ENCODE results near the gene GSTO1. TPM values are rescaled to one million over a fixed set of nuclear protein-coding genes. Genes with fewer than 3 reads are reported as not detected.

GSTO1 gene
- polyA plus RNA-seq, 2 donors: 57.4 to 63.1 TPM

DNA sequence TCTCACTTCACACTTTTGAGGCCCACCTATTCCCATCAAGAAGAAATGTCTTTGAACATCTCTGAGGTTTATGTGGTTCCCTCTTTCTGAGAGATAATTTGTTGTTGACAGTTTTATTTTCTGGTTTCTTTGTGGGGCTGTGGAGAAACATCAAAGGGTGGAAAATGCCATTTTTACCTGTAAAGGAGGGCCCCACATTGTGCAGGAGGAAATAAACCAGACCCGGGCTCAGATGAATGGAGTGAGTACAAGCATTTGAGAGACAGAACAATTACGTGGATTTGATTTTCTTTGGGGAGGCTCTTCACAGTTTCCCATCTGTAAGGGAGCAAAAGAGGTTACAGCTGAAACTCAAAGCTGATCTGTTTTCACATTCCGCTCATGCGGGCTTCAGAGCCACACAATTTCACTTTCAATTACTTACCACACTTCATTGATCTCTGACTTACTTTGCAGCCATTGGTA, 53.8 kb downstream of the GSTO1 start:
- no peak overlapping the region for H3K4me3 ChIP-seq (ENCODE audit: low read depth in 1 of 2, low read length in 2 of 2)
- peaks cover 0 to 21% of the 10 kb centered on the region in 2 donors for H3K36me3 ChIP-seq (ENCODE audit: control insufficient read depth in 2 of 2, insufficient read depth in 2 of 2, low read length in 1 of 2)
- H3K27me3 ChIP-seq (ENCODE audit: control insufficient read depth in 1 of 2, insufficient read depth in 2 of 2, low read length in 2 of 2): no peaks in the 10 kb centered on the region
- H3K27ac ChIP-seq (ENCODE audit: low read depth in 2 of 2, low read length in 1 of 2): no peak overlapping the region
- WGBS, 2 donors: 65 to 74% methylated on average over 4 of the region's 4 CpGs
- H3K9me3 ChIP-seq (ENCODE audit: control insufficient read depth in 2 of 2, insufficient read depth in 1 of 2, low read depth in 1 of 2, low read length in 1 of 2): no peaks in the 10 kb centered on the region
- H3K4me1 ChIP-seq (ENCODE audit: control insufficient read depth in 2 of 2, insufficient read depth in 2 of 2, low read length in 1 of 2): peaks cover 0 to 6% of the 10 kb centered on the region in 2 donors

GRCh38 chr10:104309980-104310978, 55.6 kb downstream of the GSTO1 start:
- H3K4me1 ChIP-seq (ENCODE audit: control insufficient read depth in 2 of 2, insufficient read depth in 2 of 2, low read length in 1 of 2): peaks cover 6% of the 10 kb centered on the region in 2 donors
- 72% methylated on average over 15 of the region's 15 CpGs for WGBS, 2 donors

GRCh38 chr10:104311184-104311720, 56.6 kb downstream of the GSTO1 start:
- Histone ChIP-seq H3K4me3 (ENCODE audit: low read depth in 1 of 2, low read length in 2 of 2) (no peak overlapping the region), H3K4me1 (ENCODE audit: control insufficient read depth in 2 of 2, insufficient read depth in 2 of 2, low read length in 1 of 2) (peaks cover 5 to 6% of the 10 kb centered on the region in 2 donors), H3K27ac (ENCODE audit: low read depth in 2 of 2, low read length in 1 of 2) (no peak overlapping the region), H3K36me3 (ENCODE audit: control insufficient read depth in 2 of 2, insufficient read depth in 2 of 2, low read length in 1 of 2) (peaks cover 13 to 48% of the 10 kb centered on the region in 2 donors), H3K9me3 (ENCODE audit: control insufficient read depth in 2 of 2, insufficient read depth in 1 of 2, low read depth in 1 of 2, low read length in 1 of 2) (no peaks in the 10 kb centered on the region), H3K27me3 (ENCODE audit: control insufficient read depth in 1 of 2, insufficient read depth in 2 of 2, low read length in 2 of 2) (no peaks in the 10 kb centered on the region)
- 80 to 82% methylated on average over 5 of the region's 5 CpGs for WGBS, 2 donors

More at GRCh38 chr10:104309980-104310978, 55.6 kb downstream of the GSTO1 start:
- H3K4me3 ChIP-seq (ENCODE audit: low read depth in 1 of 2, low read length in 2 of 2): no peak overlapping the region
- no peaks in the 10 kb centered on the region for H3K27me3 ChIP-seq (ENCODE audit: control insufficient read depth in 1 of 2, insufficient read depth in 2 of 2, low read length in 2 of 2)
- peaks cover 13 to 38% of the 10 kb centered on the region in 2 donors for H3K36me3 ChIP-seq (ENCODE audit: control insufficient read depth in 2 of 2, insufficient read depth in 2 of 2, low read length in 1 of 2)
- no peaks in the 10 kb centered on the region for H3K9me3 ChIP-seq (ENCODE audit: control insufficient read depth in 2 of 2, insufficient read depth in 1 of 2, low read depth in 1 of 2, low read length in 1 of 2)
- no peak overlapping the region for H3K27ac ChIP-seq (ENCODE audit: low read depth in 2 of 2, low read length in 1 of 2)

DNA sequence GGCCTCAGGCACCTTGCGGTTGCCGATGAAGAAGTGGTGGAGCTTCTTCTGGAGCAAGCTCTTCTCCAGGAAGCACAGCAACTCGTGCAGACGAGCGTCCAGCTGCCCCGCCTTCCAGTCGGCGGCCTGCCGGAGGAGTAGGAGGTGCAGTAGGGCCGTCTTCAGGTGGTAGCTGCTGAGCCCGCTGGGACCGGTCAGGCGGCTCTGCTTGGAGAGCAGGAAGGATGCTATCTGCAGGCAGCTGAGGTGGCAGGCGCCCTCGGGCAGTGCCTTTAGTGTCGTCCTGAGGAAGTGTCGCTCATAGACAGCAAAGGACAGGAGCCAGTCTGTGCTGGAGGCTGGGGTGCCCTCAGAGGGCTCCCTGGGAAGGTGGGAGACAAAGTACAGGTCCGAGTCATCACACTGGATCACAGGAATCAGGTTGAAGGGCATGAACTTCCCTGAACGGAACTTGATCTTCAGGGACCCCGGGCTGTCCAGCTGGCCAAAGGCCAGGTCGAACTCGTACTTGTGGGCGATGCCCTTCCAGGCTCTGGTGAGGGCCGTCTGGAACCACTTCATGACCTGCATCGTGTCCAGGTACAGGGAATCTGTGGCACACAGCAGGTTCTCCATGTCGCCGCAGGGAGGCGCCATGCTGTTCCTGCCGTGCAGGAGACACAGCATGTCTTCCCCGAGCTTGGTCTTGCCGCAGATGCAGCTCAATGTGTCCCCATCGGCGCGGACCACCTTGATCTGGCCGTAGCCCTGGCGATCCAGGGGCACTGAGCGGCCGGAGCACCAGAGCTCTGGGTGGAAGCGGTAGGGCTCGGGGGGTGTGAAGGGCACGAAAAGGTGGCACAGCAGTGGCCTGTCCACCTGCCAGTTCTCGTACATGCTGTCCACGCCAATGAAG, 60.1 kb downstream of the GSTO1 start:
- 90 to 91% methylated on average over 43 of the region's 43 CpGs for WGBS, 2 donors
- H3K36me3 ChIP-seq (ENCODE audit: control insufficient read depth in 2 of 2, insufficient read depth in 2 of 2, low read length in 1 of 2): peaks cover 13 to 50% of the 10 kb centered on the region in 2 donors
- no peaks in the 10 kb centered on the region for H3K9me3 ChIP-seq (ENCODE audit: control insufficient read depth in 2 of 2, insufficient read depth in 1 of 2, low read depth in 1 of 2, low read length in 1 of 2)
- H3K27me3 ChIP-seq (ENCODE audit: control insufficient read depth in 1 of 2, insufficient read depth in 2 of 2, low read length in 2 of 2): no peaks in the 10 kb centered on the region
- peaks cover 18 to 28% of the 10 kb centered on the region in 2 donors for H3K4me1 ChIP-seq (ENCODE audit: control insufficient read depth in 2 of 2, insufficient read depth in 2 of 2, low read length in 1 of 2)
- H3K4me3 ChIP-seq (ENCODE audit: low read depth in 1 of 2, low read length in 2 of 2): no peak overlapping the region
- no peak overlapping the region for H3K27ac ChIP-seq (ENCODE audit: low read depth in 2 of 2, low read length in 1 of 2)

- no peak overlapping the region for H3K27ac ChIP-seq (ENCODE audit: low read depth in 2 of 2, low read length in 1 of 2)
- no peaks in the 10 kb centered on the region for H3K9me3 ChIP-seq (ENCODE audit: control insufficient read depth in 2 of 2, insufficient read depth in 1 of 2, low read depth in 1 of 2, low read length in 1 of 2)
- no peaks in the 10 kb centered on the region for H3K27me3 ChIP-seq (ENCODE audit: control insufficient read depth in 1 of 2, insufficient read depth in 2 of 2, low read length in 2 of 2)
- H3K36me3 ChIP-seq (ENCODE audit: control insufficient read depth in 2 of 2, insufficient read depth in 2 of 2, low read length in 1 of 2): peaks cover 13 to 48% of the 10 kb centered on the region in 2 donors
- 95 to 97% methylated on average over 22 of the region's 22 CpGs for WGBS, 2 donors
- no peak overlapping the region for H3K4me3 ChIP-seq (ENCODE audit: low read depth in 1 of 2, low read length in 2 of 2)
- H3K4me1 ChIP-seq (ENCODE audit: control insufficient read depth in 2 of 2, insufficient read depth in 2 of 2, low read length in 1 of 2): peaks cover 18 to 28% of the 10 kb centered on the region in 2 donors
These were observed 60.8 kb downstream of the GSTO1 start for GRCh38 chr10:104315486-104315921.

- Histone ChIP-seq H3K27me3 (ENCODE audit: control insufficient read depth in 1 of 2, insufficient read depth in 2 of 2, low read length in 2 of 2) (no peaks in the 10 kb centered on the region), H3K9me3 (ENCODE audit: control insufficient read depth in 2 of 2, insufficient read depth in 1 of 2, low read depth in 1 of 2, low read length in 1 of 2) (no peaks in the 10 kb centered on the region), H3K36me3 (ENCODE audit: control insufficient read depth in 2 of 2, insufficient read depth in 2 of 2, low read length in 1 of 2) (peaks cover 13 to 43% of the 10 kb centered on the region in 2 donors), H3K4me3 (ENCODE audit: low read depth in 1 of 2, low read length in 2 of 2) (no peak overlapping the region), H3K27ac (ENCODE audit: low read depth in 2 of 2, low read length in 1 of 2) (peak overlapping the region; percentile 51 to 81), H3K4me1 (ENCODE audit: control insufficient read depth in 2 of 2, insufficient read depth in 2 of 2, low read length in 1 of 2) (peaks cover 21 to 35% of the 10 kb centered on the region in 2 donors)
- whole genome bisulfite sequencing, 2 donors: 88 to 91% methylated on average over 9 of the region's 9 CpGs
These were observed 61.8 kb downstream of the GSTO1 start for GRCh38 chr10:104316321-104317099.

Other genes starting within 250 kb of the GSTO1 start
- 10 to 100 TPM; 80.9 to 87.2 TPM for gene COL17A1, start 169.0 kb upstream of the GSTO1 start, polyA plus RNA-seq
- 1 to 10 TPM; 3.8 to 6.3 TPM for gene SFR1, start 132.7 kb upstream of the GSTO1 start, polyA plus RNA-seq
- under 1 TPM; 0.04 to 0.16 TPM for gene CFAP43, start 22.5 kb upstream of the GSTO1 start, polyA plus RNA-seq
- 10 to 100 TPM; 19.9 to 20.3 TPM for gene GSTO2, start 14.3 kb downstream of the GSTO1 start, polyA plus RNA-seq
- gene ITPRIP, start 83.6 kb downstream of the GSTO1 start, polyA plus RNA-seq: 10 to 100 TPM; 34.0 to 34.5 TPM
- under 1 TPM; 0.11 to 0.14 TPM for gene CFAP58, start 98.9 kb downstream of the GSTO1 start, polyA plus RNA-seq

All from esophagus (tissue), 2 donors.